Spleen (tissue), 7 donors: ENCODE results near the gene REC8.

ENCODE experiments used
- POLR2A ChIP-seq, 3 donors: fragments of 450-650 bp; IDR thresholded peaks; one replicate each; pipeline ENCODE4 v1.5.1; 2017; ENCODE audit warnings: antibody characterized with exemption in 3 of 3, mild to moderate bottlenecking in 1 of 3
- POLR2AphosphoS5 ChIP-seq, 3 donors: sonication (generic); formaldehyde crosslinking; IDR thresholded peaks; one replicate each; pipeline ENCODE4 v1.5.1; 2017; ENCODE audit warnings: antibody characterized with exemption in 3 of 3
- TF ChIP-seq, protein P1 (sequence below), 11 experiments: fragments of 200-600 bp in 7 of 11; fragments of 450-650 bp in 4 of 11; sonication (generic) in 4 of 11; IDR thresholded peaks in 8 of 11; conservative IDR thresholded peaks in 3 of 11; 1 replicate in 7 of 11; 2 replicates in 4 of 11; pipeline versions ENCODE4 v1.4.0 to v1.8.0; 2016 to 2021; ENCODE audit warnings: antibody characterized with exemption in 11 of 11, inconsistent platforms in 4 of 11, mild to moderate bottlenecking in 1 of 11
- donor health status: DM: no; HTN: no; CAD: no; lungs with moderate emphysema.
- donor health status: DM: no; HTN: no; CAD: no.
- donor health status: DM: no; HTN: no; CAD: no.

DNA sequence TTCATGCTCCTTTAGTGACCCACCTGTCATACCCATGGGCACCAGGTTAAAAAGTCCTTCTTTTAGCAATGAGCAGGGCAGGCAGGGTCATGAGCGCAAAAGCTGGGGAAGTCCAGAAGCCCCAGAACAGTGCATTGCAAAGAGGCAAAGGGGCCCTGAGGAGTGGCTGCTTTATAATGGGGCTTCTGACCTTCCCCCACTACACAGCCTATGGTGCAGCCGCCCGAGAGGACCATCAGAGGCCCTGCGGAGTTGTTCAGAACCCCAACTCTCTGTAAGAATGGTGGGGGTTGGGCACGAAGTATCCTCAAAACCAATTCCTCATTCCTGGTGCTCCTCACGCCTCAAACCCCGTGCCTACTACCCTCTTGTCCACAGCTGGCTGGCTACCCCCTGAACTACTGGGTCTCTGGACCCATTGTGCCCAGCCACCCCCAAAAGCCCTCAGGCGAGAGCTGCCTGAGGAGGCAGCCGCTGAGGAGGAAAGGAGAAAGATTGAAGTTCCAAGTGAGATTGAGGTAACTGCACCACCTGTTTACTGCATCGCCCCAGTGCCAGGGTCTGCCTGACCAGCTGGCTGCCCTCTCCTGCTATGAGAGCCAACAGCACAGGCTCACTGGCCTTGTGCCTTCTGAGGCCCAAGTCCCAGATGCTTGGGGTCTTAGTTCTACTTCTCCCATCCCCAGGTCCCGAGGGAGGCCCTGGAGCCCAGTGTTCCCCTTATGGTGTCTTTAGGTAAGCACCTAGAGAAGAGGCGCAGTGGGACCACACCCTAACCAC, 6.7 kb downstream of the REC8 start:
- TF ChIP-seq, protein P1, sequence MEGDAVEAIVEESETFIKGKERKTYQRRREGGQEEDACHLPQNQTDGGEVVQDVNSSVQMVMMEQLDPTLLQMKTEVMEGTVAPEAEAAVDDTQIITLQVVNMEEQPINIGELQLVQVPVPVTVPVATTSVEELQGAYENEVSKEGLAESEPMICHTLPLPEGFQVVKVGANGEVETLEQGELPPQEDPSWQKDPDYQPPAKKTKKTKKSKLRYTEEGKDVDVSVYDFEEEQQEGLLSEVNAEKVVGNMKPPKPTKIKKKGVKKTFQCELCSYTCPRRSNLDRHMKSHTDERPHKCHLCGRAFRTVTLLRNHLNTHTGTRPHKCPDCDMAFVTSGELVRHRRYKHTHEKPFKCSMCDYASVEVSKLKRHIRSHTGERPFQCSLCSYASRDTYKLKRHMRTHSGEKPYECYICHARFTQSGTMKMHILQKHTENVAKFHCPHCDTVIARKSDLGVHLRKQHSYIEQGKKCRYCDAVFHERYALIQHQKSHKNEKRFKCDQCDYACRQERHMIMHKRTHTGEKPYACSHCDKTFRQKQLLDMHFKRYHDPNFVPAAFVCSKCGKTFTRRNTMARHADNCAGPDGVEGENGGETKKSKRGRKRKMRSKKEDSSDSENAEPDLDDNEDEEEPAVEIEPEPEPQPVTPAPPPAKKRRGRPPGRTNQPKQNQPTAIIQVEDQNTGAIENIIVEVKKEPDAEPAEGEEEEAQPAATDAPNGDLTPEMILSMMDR (IDR thresholded peaks at IDR 0.05 in 8 of 11, conservative IDR thresholded peaks at IDR 0.05 in 3 of 11), result no peak
- no peak for TF ChIP-seq POLR2A (IDR thresholded peaks at IDR 0.05)
- no peak for TF ChIP-seq POLR2AphosphoS5 (IDR thresholded peaks at IDR 0.05)
